ENCODE results near the gene RASGRF2. TPM values are rescaled to one million over a fixed set of nuclear protein-coding genes. Genes with fewer than 3 reads are reported as not detected.

The RASGRF2 gene
- total and polyA plus RNA-seq, 2 of the 13 experiments (the other 11 are each of a cell fraction or from before 2014, with no cell fraction given): 23.6 to 29.0 TPM

- no peak for DNase-seq (ENCODE audit: low spot score)
- BruUV-seq (replicated peaks): no TSS peak
- in situ Hi-C loops (cut with HindIII; ENCODE audit: extremely low pct_ligation_motif_present, low pct_unique_long_range_greater_than_20kb): no loop called here
- Histone ChIP-seq H3K4me1 (ENCODE audit: insufficient read depth, low read length) (no peaks in the 10 kb centered on the region), H2AFZ (ENCODE audit: low read length) (no peak overlapping the region), H4K20me1 (ENCODE audit: insufficient read depth, low read length) (no peaks in the 10 kb centered on the region), H3K36me3 (replicated peaks in 1 of 2; ENCODE audit: control insufficient read depth in 1 of 2, insufficient read depth in 2 of 2, low read length in 2 of 2) (peaks cover 2 to 15% of the 10 kb centered on the region in 2 experiments; a peak in 4 of 5 replicates), H3K4me3 (replicated peaks in 1 of 3; ENCODE audit: insufficient read depth in 1 of 3, low read depth in 2 of 3, low read length in 3 of 3) (no peak overlapping the region), H3K27ac (ENCODE audit: extremely low read length, insufficient read depth, low read length) (no peak overlapping the region), H3K4me2 (ENCODE audit: low read depth, low read length) (no peak overlapping the region), H3K9me3 (ENCODE audit: low read length) (no peaks in the 10 kb centered on the region), H3K27me3 (ENCODE audit: control insufficient read depth in 1 of 2, insufficient read depth in 2 of 2, low read length in 2 of 2) (no peaks in the 10 kb centered on the region), H3K79me2 (ENCODE audit: insufficient read depth, low read length) (no peaks in the 10 kb centered on the region), H3K9ac (ENCODE audit: insufficient read depth, low read depth, low read length) (no peak overlapping the region)
- POLR2A ChIA-PET: no interaction called here
- TF ChIP-seq RNF219 (CRISPR knock-in tag; IDR thresholded peaks at IDR 0.05) (no peak), HOXA7 (CRISPR knock-in tag; IDR thresholded peaks at IDR 0.05) (no peak), ZBTB42 (CRISPR knock-in tag; IDR thresholded peaks at IDR 0.05) (no peak), ZNF17 (CRISPR knock-in tag; IDR thresholded peaks at IDR 0.05) (no peak), KDM5B (CRISPR knock-in tag; IDR thresholded peaks at IDR 0.05; ENCODE audit: borderline replicate concordance) (no peak), HNRNPUL1 (IDR thresholded peaks at IDR 0.05; ENCODE audit: low read depth, low read length) (no peak), TEAD2 (CRISPR knock-in tag; IDR thresholded peaks at IDR 0.05) (no peak), ZNF232 (CRISPR knock-in tag; IDR thresholded peaks at IDR 0.05; ENCODE audit: borderline replicate concordance) (no peak)
- TF ChIP-seq, protein P1, sequence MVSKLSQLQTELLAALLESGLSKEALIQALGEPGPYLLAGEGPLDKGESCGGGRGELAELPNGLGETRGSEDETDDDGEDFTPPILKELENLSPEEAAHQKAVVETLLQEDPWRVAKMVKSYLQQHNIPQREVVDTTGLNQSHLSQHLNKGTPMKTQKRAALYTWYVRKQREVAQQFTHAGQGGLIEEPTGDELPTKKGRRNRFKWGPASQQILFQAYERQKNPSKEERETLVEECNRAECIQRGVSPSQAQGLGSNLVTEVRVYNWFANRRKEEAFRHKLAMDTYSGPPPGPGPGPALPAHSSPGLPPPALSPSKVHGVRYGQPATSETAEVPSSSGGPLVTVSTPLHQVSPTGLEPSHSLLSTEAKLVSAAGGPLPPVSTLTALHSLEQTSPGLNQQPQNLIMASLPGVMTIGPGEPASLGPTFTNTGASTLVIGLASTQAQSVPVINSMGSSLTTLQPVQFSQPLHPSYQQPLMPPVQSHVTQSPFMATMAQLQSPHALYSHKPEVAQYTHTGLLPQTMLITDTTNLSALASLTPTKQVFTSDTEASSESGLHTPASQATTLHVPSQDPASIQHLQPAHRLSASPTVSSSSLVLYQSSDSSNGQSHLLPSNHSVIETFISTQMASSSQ (IDR thresholded peaks at IDR 0.05; ENCODE audit: low read depth): no peak
- TF ChIP-seq, protein P1 (CRISPR knock-in tag; IDR thresholded peaks at IDR 0.05; ENCODE audit: borderline replicate concordance): no peak
- TF ChIP-seq, protein P2, sequence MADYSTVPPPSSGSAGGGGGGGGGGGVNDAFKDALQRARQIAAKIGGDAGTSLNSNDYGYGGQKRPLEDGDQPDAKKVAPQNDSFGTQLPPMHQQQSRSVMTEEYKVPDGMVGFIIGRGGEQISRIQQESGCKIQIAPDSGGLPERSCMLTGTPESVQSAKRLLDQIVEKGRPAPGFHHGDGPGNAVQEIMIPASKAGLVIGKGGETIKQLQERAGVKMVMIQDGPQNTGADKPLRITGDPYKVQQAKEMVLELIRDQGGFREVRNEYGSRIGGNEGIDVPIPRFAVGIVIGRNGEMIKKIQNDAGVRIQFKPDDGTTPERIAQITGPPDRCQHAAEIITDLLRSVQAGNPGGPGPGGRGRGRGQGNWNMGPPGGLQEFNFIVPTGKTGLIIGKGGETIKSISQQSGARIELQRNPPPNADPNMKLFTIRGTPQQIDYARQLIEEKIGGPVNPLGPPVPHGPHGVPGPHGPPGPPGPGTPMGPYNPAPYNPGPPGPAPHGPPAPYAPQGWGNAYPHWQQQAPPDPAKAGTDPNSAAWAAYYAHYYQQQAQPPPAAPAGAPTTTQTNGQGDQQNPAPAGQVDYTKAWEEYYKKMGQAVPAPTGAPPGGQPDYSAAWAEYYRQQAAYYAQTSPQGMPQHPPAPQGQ (CRISPR knock-in tag; IDR thresholded peaks at IDR 0.05; ENCODE audit: borderline replicate concordance): no peak
- WGBS (ENCODE audit: low lambda C conversion rate): 86% methylated on average over 2 of the region's 2 CpGs
- CTCF ChIA-PET (ENCODE audit: low intra/inter-chr PET ratio, low total read pairs): no interaction called here
- no peak for FAIRE-seq
- intact Hi-C loops (cut with micrococcal nuclease; ENCODE audit: unreplicated experiment): no loop called here
- no peak for ATAC-seq
These were observed 173.9 kb downstream of the RASGRF2 start for GRCh38 chr5:81134066-81134465.

Data from HepG2 (cell line).